Measurements from ENCODE around the gene KBTBD13. TPM values are rescaled to one million over a fixed set of nuclear protein-coding genes. Genes with fewer than 3 reads are reported as not detected.
A peak's percentile ranks its signal among the peaks of the same experiment; 100 is the strongest.

The KBTBD13 gene
- total and polyA plus RNA-seq, 7 donors: 0.03 TPM; not detected in 6

DNA sequence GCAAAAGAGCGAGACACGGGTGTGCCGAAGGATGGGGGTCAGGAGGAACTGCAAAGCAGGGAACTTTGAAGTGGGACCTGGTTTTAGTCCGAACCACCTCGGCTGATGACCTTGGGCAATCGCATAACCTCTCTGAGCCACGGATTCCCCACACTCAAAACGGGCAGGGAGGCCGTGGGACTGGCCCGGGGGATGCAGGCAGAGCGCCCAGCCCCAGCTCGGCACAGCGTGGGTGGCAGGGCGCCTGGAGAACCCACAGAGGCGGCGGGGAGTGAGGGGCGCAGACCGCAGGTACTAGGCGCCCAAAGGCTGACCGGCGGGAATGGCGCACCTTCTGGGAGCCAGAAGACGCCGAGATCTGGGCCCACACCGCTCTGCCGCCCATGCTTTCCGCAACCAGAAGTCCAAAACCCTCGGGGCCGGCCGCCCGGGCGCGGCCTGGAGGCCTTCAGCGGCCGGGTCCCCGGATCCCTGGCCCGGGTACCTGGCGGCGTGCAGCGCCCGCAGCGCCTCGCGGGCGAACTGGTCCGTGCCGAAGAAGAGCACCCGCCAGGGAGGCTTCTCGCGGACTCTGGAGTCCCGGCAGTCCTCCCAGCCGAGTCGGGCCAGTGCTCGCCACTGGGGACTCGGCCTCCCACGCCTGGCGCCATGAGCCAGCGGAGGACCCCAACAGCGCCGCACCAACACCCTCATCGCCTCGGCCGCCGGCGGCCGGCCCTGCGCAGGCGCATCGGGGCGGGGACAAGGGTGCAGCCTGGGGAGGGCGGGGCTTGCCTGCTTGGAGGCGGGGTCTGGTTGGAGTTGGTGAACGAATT, 47.4 kb upstream of the KBTBD13 start, which contains the start of gene MTFMT:
Gene MTFMT, minus strand, starts transcription at position 719 of the 815 bp plus-strand sequence. Its CDS starts 26 bp downstream, at position 693.
- Histone ChIP-seq H3K27ac (peak within 1 kb of the TSS; percentile 76 to 87 (median 86)), H3K9me3 (no peaks in the 10 kb centered on the region), H3K36me3 (peaks cover 0 to 27% (median 9%) of the 10 kb centered on the region in 4 donors), H3K4me3 (peak within 1 kb of the TSS; percentile 65 to 96 (median 86)), H3K27me3 (no peaks in the 10 kb centered on the region), H3K4me1 (peaks cover 0 to 25% (median 21%) of the 10 kb centered on the region in 4 donors)
- intact Hi-C loops (cut with DNase I): no loop called here
- peak; percentile 95 for DNase-seq
- 1% methylated on average over 73 of the region's 73 CpGs for WGBS, 2 donors
- TF ChIP-seq POLR2A (IDR thresholded peaks at IDR 0.05) (peak; percentile 91 to 94), EP300 (IDR thresholded peaks at IDR 0.05) (no peak), POLR2AphosphoS5 (IDR thresholded peaks at IDR 0.05) (peak; percentile 97 to 99 (median 99))

DNA sequence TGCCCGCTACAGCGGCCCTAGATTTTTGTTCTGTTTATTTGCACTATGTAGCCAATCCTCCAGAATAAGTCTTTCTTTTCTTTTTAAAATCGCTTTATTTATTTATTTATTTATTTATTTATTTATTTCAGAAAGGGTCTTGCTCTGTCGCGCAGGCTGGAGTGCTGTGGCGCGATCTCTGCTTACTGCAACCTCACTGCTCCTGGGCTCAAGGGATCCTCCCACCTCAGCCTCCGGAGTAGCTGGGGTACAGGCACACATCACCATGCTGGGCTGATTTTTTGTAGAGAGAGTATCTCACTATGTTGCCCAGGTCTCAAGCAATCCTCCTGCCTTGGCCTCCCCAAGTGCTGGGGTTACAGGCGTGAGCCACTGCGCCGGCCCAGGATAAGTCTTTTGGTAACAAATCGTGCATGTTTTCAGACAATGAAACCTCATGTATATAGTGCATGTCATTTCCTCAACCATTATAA, 46.8 kb upstream of the KBTBD13 start:
- Histone ChIP-seq H3K36me3 (peaks cover 0 to 21% (median 6%) of the 10 kb centered on the region in 4 donors), H3K9me3 (no peaks in the 10 kb centered on the region), H3K4me1 (peaks cover 0 to 25% (median 21%) of the 10 kb centered on the region in 4 donors), H3K27ac (peak overlapping the region; percentile 76 to 87 (median 86)), H3K4me3 (peak overlapping the region; percentile 65 to 96 (median 86)), H3K27me3 (no peaks in the 10 kb centered on the region)
- intact Hi-C loops (cut with DNase I): no loop called here
- no peak for DNase-seq
- TF ChIP-seq EP300 (IDR thresholded peaks at IDR 0.05): no peak
- no peak for TF ChIP-seq POLR2AphosphoS5 (IDR thresholded peaks at IDR 0.05)
- TF ChIP-seq, protein P1, sequence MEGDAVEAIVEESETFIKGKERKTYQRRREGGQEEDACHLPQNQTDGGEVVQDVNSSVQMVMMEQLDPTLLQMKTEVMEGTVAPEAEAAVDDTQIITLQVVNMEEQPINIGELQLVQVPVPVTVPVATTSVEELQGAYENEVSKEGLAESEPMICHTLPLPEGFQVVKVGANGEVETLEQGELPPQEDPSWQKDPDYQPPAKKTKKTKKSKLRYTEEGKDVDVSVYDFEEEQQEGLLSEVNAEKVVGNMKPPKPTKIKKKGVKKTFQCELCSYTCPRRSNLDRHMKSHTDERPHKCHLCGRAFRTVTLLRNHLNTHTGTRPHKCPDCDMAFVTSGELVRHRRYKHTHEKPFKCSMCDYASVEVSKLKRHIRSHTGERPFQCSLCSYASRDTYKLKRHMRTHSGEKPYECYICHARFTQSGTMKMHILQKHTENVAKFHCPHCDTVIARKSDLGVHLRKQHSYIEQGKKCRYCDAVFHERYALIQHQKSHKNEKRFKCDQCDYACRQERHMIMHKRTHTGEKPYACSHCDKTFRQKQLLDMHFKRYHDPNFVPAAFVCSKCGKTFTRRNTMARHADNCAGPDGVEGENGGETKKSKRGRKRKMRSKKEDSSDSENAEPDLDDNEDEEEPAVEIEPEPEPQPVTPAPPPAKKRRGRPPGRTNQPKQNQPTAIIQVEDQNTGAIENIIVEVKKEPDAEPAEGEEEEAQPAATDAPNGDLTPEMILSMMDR (IDR thresholded peaks at IDR 0.05): no peak
- TF ChIP-seq POLR2A (IDR thresholded peaks at IDR 0.05): no peak
- WGBS, 2 donors: 61 to 63% methylated on average over 12 of the region's 12 CpGs

DNA sequence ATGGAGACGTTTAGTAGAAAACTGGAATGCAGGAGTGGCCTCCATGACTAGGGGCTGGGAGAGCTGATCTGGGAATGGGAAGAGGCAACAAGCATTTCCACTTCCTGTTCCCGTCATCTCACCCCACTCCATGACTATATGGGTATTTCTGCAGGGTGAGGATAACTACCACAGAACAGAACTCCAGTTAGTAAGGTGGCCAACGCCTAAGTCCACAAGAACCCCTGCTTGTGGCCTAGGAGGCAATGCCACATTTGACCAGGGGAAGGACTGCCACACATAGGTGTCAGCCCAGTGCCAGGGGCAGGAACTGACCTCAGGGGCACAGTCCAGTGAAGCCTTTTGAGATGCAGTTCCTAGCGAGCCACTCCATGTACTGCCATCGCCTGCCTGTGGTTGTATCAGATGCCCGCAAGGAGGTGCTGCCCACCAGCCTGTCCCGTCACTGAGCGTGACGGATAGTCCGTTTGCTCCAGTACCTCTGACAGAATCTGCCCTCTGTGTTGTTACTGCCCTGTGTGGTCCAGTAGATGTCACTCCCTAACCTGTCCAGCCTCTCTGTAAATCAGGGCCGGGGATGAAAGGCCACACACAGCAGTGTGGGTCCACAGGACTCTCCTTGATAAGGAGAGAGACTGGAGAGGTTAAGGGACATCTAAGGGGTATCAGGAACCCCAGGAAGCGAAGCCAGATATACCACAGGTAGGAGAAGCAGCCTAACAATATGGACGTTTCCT, 43.6 kb upstream of the KBTBD13 start:
- peak overlapping the region in 1 of 4 donors; percentile 15 for H3K27ac ChIP-seq
- H3K4me3 ChIP-seq: no peak overlapping the region
- TF ChIP-seq POLR2AphosphoS5 (IDR thresholded peaks at IDR 0.05): no peak
- TF ChIP-seq, protein P1 (IDR thresholded peaks at IDR 0.05): peak; percentile 54 to 68 (median 58)
- no peaks in the 10 kb centered on the region for H3K27me3 ChIP-seq
- H3K4me1 ChIP-seq: peaks cover 0 to 23% (median 17%) of the 10 kb centered on the region in 4 donors
- peak; percentile 74 for DNase-seq
- H3K36me3 ChIP-seq: no peaks in the 10 kb centered on the region
- H3K9me3 ChIP-seq: no peaks in the 10 kb centered on the region
- intact Hi-C loops (cut with DNase I): loop anchor here (2.0 kb wide), 2 partner anchors 50 to 68 kb away; no protein-coding TSS in a partner anchor
- WGBS, 2 donors: 16 to 31% methylated on average over 13 of the region's 13 CpGs

DNA sequence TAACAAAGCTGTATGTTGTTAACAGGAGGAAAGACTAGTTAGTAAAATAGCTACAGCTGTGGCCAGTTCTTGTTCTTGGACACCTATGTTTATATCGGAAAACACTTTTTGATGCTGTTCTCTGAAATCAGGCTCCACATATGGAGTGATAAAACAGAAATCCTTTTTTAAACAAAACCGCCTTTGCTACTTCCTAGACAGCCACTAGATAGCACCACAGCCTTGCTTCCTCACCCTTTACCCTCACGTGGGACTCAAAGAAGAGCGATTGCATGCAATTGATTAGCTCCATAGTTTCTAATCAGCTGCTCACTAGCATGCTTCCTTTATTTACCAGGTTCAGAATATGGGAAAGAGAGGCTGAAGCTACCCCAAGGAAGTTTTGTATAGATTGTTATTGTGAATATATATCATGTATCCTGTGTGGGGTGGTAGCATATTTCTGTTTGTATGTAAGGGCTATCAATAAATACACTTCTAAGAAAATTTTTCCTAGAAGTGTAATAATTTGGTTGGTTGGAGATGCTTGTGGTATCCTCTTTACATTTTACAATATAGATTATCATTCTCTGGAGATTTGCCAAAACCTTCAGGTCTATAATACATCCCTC, 42.8 kb upstream of the KBTBD13 start:
- no peaks in the 10 kb centered on the region for H3K36me3 ChIP-seq
- H3K4me1 ChIP-seq: peaks cover 0 to 15% (median 10%) of the 10 kb centered on the region in 4 donors
- H3K4me3 ChIP-seq: no peak overlapping the region
- intact Hi-C loops (cut with DNase I): loop anchor here (2.0 kb wide), 2 partner anchors 49 to 67 kb away; no protein-coding TSS in a partner anchor
- H3K27ac ChIP-seq: peak overlapping the region in 1 of 4 donors; percentile 15
- TF ChIP-seq POLR2AphosphoS5 (IDR thresholded peaks at IDR 0.05) (no peak), EP300 (IDR thresholded peaks at IDR 0.05) (no peak), POLR2A (IDR thresholded peaks at IDR 0.05) (no peak)
- TF ChIP-seq, protein P1 (IDR thresholded peaks at IDR 0.05): peak in 3 of 4 experiments; percentile 18 to 43 (median 40)
- H3K27me3 ChIP-seq: no peaks in the 10 kb centered on the region
- no peak for DNase-seq
- WGBS, 2 donors: 3 to 9% methylated on average over 4 of the region's 4 CpGs
- H3K9me3 ChIP-seq: no peaks in the 10 kb centered on the region
